SK-N-MC (cell line): Measurements from ENCODE around the gene ZMYM2.

Source experiments
- EZH2 ChIP-seq: fragments of 200-600 bp; sonication (generic); IDR thresholded peaks from one replicate; pipeline ENCODE4 v1.6.1; 2017; ENCODE audit warnings: antibody characterized with exemption
- FOXP2 ChIP-seq: optimal IDR thresholded peaks from 2 replicates; pipeline ENCODE3; 2011; ENCODE audit warnings: mild to moderate bottlenecking, moderate library complexity; ENCODE audit not compliant: insufficient read depth; ENCODE audit errors: extremely low read length, control extremely low read depth
- POLR2AphosphoS5 ChIP-seq: IDR thresholded peaks from 2 replicates; pipeline ENCODE4 v1.6.1; 2012; ENCODE audit warnings: mild to moderate bottlenecking, low read depth, low read length, borderline replicate concordance

GRCh38 chr13:20093951-20094350, 135.4 kb downstream of the ZMYM2 start:
- no peak for TF ChIP-seq FOXP2
- no peak for TF ChIP-seq POLR2AphosphoS5
- TF ChIP-seq EZH2 = no peak
